ENCODE data around the gene SLC22A12.

GRCh38 chr11:64626637-64627036 lies 35.6 kb downstream of the SLC22A12 start:
- TF ChIP-seq CHD7 (IDR thresholded peaks at IDR 0.05; ENCODE audit: insufficient replicate concordance, low read length) (no peak), HDAC6 (IDR thresholded peaks at IDR 0.05; ENCODE audit: low read depth, low read length) (no peak), POLR2A (IDR thresholded peaks at IDR 0.05; ENCODE audit: control extremely low read depth in 1 of 2, low read depth in 2 of 2, low read length in 2 of 2) (no peak), POLR2AphosphoS5 (IDR thresholded peaks at IDR 0.05; ENCODE audit: low read depth, low read length) (no peak), TAF1 (IDR thresholded peaks at IDR 0.05; ENCODE audit: low read depth, low read length) (no peak), MAX (IDR thresholded peaks at IDR 0.05) (no peak)
- TF ChIP-seq, protein P1, sequence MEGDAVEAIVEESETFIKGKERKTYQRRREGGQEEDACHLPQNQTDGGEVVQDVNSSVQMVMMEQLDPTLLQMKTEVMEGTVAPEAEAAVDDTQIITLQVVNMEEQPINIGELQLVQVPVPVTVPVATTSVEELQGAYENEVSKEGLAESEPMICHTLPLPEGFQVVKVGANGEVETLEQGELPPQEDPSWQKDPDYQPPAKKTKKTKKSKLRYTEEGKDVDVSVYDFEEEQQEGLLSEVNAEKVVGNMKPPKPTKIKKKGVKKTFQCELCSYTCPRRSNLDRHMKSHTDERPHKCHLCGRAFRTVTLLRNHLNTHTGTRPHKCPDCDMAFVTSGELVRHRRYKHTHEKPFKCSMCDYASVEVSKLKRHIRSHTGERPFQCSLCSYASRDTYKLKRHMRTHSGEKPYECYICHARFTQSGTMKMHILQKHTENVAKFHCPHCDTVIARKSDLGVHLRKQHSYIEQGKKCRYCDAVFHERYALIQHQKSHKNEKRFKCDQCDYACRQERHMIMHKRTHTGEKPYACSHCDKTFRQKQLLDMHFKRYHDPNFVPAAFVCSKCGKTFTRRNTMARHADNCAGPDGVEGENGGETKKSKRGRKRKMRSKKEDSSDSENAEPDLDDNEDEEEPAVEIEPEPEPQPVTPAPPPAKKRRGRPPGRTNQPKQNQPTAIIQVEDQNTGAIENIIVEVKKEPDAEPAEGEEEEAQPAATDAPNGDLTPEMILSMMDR (IDR thresholded peaks at IDR 0.05; ENCODE audit: control extremely low read depth in 1 of 3, insufficient read depth in 1 of 3, low read depth in 1 of 3, low read length in 3 of 3) = no peak

Data from H1 (cell line).